ENCODE data around the gene GH2.
"Not testable (repeated sequence)": the region's sequence is repeated elsewhere in the genome, so short reads cannot be mapped to it uniquely, and the experiment has no call there.

GH2 gene

DNA sequence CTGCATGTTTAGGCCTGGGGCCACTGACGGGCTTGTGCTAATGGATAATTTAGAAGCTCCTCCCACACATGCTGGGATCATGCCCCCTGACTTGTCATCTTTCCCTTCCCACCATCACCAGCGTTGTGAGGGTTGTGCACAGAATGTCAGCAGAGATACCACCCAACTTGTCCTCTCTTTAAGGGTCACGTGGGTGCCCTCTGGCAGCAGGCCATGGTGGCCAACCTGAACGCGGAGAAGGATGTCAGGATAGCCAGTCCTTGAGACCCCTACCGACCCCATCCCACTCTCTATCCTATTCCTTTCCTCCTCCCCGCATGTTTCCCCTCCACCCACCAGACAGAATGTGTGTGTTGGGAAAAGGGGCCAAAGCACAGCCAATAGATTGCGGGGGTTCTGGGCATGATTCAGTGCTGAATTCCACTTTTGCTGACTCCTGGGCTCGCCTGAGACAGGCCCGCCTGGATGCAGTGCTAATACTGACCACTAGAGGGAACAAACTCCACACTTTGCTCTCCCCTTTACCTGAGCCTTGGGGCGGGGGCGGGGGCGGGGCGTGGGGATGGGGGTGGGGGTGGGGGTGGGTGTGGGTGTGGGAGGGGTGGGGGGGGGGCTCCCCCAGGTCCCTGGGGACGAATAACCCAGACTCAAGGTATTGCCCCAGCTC, at the start of gene GH2:
Gene GH2 (minus strand): TSS at position 10 of the 667 bp plus-strand sequence. CDS start 143 bp downstream, outside the sequence.
- FAIRE-seq (no peak), DNase-seq (ENCODE audit: extremely low spot score, insufficient read length, low read depth) (peak; percentile 45)

DNA sequence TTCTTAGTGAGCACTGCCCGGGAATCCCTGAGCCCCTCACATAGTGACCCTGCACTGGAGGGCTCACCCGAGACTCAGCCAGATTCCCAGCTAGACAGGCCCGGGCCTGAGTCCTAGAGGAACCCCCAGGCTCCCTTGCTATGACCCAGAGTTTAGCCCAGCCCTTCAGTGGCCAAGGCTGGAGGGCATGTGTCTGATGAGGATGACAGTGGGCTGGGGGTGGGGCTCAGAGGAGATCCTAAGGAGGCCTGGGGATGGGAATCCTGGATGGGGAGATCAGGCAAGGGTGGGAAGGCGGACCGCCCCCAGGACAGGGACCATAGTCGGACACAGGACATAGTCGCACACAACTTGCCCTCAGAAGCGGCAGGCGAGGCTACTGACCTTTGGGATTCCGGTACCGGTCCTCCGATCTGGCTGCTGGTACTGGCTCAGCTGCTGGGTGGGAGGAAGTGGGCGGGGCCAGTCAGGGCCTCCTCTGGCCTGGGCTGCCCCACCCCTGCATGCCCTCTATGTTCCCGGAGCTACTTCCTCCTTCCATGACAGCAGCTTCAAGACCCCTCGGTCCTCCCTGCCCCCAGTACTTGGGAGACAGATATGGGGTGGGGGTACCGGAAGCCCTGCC, 49.3 kb upstream of the GH2 start:
- DNase-seq (ENCODE audit: extremely low spot score, insufficient read length, low read depth) = no peak
- peak; percentile 83 for FAIRE-seq

DNA sequence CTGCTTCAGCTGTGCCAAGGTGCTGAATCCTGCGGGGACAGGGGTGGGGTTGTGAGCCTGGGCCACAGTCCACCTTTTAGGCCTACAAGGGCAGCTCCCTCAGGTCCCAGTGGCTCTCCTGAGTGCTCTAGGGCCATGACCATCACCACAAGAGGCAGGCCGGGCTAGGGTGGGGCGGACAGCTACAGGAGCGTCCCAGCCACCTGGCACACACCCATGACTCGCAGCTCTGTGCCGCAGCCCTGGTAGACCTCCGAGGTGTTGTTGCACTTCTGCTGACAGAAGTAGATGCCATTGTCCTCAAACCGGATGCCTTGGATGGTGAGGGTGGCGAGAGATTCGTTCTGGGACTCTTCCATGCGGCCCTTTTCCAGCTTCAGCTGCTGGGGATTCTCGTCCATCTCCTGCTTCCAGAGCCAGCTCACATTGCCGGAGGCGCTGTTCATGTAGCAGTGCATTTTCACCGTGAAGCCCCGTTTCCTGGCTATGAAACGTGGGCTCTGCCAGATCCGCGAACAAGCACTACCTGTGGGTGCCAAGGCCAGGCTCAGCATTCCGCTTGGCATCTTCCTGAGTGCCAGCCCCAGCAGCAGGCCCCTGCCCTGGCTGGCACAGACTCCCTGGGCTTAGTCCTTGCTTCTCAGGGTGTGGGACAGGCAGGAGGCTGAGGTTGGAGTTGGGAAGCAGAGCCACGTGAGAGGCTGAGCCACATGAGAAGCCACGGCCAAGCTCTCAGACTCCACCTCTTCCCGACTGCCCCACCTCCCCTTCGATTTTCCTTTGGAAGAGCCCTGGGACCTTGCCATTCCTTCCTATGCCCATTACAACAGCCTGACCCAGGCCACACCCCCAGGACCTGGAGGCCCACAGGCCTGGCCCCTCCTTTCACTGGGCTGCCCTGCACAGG, 48.4 kb upstream of the GH2 start:
- no peak for DNase-seq (ENCODE audit: extremely low spot score, insufficient read length, low read depth)
- FAIRE-seq = no peak

DNA sequence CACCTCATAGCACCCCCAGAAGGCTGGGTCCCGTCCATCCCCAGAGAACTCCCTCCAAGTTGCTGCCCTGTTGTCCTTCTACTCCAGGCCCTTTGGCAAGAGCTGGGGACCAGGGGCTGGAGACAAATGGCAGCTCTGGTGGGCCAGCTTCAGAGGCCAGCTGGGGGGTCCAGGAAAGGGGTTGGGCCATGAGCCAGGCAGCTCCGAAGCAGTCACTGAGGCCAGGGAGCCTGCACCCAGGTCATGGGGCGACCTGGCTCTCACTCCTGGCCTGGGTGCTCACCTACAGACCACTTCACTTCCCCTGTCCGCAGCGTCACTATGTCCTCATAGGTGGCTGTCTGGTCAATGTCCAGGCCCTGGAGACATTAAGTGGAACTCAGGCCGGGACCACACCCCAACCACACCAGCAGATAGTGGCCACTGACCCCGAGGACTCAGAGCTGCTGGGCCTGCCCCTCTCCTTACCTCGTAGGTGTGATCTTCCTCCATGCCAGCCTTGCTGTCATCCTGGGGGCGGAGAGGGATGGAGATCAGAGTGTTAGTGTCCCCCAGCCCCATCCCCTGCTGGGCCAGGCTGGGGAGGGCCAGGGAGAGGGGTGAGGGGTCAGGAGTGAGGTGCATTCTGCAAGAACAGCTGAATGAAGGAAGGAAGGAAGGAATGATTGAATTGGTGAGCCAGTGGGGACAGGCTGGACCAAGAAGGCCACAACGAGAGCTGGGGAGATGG, 47.4 kb upstream of the GH2 start:
- DNase-seq (ENCODE audit: extremely low spot score, insufficient read length, low read depth) = no peak
- FAIRE-seq = no peak

DNA sequence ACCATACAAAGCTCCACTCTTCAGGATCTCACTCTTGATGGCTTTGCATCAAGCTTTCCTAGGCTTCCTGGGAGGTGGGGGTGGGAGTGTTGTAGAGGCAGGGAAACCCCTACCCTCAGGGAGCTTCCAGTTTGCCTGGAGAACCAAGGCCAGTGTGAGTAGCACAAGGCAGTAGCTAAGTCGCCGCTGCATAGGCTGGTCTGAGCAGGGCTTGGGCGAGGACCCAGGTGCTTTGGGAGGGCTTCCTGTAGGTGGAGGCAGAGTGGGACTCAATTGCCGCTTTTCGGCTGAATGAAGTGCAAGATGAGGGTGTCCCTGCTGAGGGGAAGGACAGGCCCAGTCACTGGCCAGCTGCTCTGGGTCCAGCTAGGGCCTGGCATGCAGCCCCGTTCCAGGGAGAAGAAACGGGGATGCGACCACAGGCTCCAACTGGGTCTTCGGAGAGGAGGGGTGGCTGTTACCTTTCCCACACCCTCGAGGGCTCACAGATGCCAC, 46.5 kb upstream of the GH2 start:
- FAIRE-seq (no peak), DNase-seq (ENCODE audit: extremely low spot score, insufficient read length, low read depth) (no peak)

DNA sequence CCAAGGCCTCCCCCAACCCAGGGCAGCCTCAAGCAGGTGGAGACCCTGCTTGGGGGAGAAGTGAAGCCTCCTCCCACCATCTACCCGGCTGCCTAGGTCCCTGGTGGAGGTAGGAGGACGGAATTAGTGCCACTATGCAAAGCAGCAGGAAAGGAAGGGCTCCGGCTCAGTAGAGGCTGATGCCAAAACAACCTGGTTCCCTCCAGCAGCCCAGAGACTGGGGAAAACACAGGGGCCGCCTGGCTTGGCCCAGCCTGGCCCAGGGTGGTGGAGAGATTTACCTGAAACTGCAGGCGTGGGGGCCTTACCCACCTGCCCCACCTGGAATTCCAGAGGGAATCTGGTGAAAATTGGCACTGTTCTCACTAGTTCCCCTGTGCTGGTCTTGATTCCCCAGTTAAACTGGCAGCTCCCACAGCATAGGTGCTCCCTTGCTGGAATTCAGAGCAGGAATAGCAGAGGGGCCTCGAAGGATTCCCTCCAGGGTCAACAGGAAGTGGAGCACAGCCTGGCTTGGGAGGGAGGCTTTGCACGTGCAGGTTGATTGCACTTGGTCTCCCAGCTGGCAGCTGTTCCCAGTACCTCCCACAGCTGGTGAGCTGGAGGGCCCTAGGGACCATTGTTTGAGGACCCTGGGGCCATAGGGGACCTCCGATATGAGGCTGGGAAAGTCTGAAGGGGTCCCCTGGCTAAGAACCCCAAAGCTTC, 45.9 kb upstream of the GH2 start:
- FAIRE-seq (peak; percentile 60), DNase-seq (ENCODE audit: extremely low spot score, insufficient read length, low read depth) (no peak)

DNA sequence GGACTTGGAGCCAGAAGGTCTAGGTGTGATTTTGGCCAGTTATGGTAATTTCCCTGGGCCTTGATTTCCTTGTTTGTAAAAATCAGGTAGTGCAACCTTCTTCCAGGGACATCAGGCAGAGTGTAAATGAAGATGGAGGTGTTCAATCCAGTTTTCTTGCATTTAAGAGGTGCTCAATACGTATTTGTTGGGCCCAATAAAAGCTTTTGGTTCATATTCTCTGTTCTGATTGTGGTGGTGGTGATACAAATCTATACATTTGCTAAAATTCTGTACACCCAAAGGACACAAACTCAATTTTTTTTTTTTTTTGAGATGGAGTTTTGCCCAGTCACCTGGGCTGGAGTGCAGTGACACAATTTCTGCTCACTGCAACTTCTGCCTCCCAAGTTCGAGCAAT, 44.4 kb upstream of the GH2 start:
- no peak for DNase-seq (ENCODE audit: extremely low spot score, insufficient read length, low read depth)
- FAIRE-seq = no peak

DNA sequence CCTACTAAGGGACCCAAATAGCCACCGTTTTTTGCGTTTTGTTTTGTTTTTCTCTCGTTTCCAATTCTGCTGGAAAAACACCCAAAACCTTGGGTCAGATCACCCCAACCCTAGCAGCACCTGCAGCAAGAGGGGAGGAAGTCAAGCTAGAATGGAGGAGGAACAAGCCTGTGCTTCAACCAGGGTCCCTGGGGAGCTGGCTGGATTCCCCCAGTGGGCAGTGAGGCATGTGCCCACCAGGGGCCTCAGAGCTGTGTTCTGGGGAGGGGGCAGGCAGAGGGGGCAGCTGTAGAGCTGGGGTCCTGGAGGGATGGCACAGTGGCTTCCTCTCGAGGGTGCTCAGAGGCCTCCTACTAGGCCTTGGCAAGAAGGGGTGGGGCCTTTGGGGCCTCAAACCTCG, 43.9 kb upstream of the GH2 start:
- FAIRE-seq (no peak), DNase-seq (ENCODE audit: extremely low spot score, insufficient read length, low read depth) (no peak)

DNA sequence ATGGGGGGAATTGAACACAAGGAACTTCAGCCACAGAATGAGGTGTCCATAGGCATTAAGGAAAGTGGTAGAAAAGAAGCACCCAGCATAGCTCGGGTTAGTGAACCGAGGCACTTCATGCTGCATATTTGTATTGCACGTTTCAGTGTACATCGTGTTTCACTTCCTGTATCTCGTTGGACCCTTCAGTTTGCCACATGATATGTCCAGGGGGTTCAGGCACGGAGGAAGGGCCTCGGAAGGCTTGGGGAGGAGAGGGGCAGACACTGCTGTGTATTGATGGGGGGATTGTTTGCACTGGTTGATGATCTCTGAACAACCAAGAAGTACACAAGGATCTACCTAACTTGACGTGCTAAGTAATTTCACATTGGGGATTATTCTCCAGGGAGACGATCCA, 40.7 kb upstream of the GH2 start:
- FAIRE-seq = peak; percentile 74
- not testable (repeated sequence) for DNase-seq (ENCODE audit: extremely low spot score, insufficient read length, low read depth)

DNA sequence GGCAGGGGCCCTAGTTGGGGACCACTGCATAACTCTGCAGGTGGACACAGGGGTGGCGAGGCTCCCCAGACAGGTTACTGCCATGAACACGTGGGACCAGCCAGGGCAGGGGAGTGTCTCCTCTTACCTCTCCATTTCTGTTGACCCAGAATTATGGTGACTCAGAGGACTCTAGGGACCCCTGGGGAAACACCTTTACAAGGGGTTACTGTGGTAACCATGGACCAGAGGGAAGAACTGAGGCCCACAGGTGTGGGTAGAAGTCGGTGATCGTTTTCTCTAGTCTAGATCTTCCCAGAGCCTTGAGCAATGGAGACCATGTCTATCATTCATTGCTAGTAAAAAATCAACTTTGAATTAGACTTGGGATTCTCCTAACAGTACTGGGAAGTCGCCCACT, 39.0 kb upstream of the GH2 start:
- FAIRE-seq; DNase-seq (ENCODE audit: extremely low spot score, insufficient read length, low read depth): not testable (repeated sequence)

DNA sequence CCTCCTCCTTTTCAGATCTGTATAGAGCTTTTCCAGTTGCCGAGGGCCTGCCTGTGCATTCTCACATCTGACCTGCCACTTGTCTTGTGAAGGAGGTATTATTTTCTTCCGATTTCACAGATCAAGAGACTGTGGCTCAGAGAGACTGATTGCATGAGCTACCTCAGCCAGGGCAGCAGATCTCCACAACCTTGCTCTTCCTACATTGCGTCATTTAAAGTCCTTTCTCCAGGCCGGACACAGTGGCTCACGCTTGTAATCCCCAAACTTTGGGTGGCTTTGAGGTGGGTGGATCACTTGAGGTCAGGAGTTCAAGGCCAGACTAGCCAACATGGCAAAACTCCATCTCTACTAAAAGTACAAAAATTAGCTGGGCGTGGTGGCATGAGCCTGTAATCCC, 38.3 kb upstream of the GH2 start:
- not testable (repeated sequence) for DNase-seq (ENCODE audit: extremely low spot score, insufficient read length, low read depth); FAIRE-seq

DNA sequence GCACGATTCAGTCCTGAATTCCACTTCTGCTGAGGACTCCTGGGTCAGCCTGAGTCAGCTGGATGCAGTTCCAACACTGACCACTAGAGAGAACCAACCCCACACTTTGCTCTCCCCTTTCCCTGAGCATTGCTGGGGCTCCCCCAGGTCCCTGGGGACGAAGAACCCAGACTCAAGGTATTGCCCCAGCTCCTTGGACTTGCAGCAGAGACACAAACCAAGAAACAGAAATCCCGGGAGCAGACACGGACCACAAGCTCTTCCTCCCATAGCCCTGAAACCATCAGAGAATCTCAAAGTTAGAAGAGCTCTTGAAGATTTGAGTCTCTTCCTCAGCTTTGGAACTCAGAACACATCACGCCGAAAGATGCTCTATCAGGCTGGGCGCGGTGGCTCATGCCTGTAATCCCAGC, 37.6 kb upstream of the GH2 start:
- peak; percentile 71 for DNase-seq (ENCODE audit: extremely low spot score, insufficient read length, low read depth)
- FAIRE-seq = peak; percentile 75

DNA sequence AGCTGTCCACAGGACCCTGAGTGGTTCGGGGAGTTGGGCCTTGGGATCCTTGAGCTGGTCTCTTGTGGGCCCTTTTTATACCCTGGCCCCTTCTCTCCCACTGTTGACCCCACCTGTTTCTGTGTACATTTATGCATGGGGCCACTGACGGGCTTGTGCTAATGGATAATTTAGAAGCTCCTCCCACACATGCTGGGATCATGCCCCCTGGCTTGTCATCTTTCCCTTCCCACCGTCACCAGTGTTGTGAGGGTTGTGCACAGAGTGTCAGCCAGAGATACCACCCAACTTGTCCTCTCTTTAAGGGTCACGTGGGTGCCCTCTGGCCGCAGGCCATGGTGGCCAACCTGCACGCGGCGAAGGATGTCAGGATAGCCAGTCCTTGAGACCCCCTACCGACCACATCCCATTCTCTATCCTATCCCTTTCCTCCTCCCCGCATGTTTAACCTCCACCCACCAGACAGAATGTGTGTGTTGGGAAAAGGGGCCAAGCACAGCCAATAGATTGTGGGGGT, 37.1 kb upstream of the GH2 start, which contains the start of gene GH1:
Gene GH1 (minus strand): TSS at position 51 of the 517 bp plus-strand sequence. CDS start 63 bp downstream, outside the sequence.
- not testable (repeated sequence) for DNase-seq (ENCODE audit: extremely low spot score, insufficient read length, low read depth); FAIRE-seq

DNA sequence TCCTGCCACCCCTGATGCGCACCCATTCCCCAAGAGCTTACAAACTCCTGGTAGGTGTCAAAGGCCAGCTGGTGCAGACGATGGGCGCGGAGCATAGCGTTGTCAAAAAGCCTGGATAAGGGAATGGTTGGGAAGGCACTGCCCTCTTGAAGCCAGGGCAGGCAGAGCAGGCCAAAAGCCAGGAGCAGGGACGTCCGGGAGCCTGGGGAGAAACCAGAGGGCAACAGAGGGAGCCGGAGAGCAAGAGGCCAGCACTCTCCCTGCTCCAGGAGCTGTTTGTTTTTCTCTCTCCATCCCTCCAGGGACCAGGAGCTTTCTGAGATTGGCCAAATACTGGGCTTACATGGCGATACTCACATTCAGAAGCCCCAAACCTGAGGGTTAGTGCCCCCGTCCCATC, 36.6 kb upstream of the GH2 start:
- DNase-seq (ENCODE audit: extremely low spot score, insufficient read length, low read depth) (no peak), FAIRE-seq (no peak)

DNA sequence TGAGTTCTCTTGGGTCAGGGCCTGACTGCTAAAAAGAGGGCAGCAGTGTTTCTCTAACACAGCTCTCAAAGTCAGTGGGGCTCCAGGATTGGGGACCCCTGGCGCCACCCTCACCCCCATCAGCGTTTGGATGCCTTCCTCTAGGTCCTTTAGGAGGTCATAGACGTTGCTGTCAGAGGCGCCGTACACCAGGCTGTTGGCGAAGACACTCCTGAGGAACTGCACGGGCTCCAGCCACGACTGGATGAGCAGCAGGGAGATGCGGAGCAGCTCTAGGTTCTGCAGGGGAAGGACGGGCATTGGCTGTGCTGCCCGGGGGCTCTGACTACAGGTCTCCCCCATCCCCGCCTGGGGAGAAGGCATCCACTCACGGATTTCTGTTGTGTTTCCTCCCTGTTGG, 35.9 kb upstream of the GH2 start:
- FAIRE-seq = no peak
- DNase-seq (ENCODE audit: extremely low spot score, insufficient read length, low read depth) = no peak

DNA sequence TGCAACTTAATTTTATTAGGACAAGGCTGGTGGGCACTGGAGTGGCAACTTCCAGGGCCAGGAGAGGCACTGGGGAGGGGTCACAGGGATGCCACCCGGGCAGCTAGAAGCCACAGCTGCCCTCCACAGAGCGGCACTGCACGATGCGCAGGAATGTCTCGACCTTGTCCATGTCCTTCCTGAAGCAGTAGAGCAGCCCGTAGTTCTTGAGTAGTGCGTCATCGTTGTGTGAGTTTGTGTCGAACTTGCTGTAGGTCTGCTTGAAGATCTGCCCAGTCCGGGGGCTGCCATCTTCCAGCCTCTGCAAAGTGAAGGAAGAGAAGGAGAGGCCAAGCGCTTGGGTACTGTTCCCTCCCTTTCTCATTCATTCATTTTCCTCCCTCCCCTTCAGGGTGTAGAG, 35.5 kb upstream of the GH2 start:
- not testable (repeated sequence) for DNase-seq (ENCODE audit: extremely low spot score, insufficient read length, low read depth); FAIRE-seq

DNA sequence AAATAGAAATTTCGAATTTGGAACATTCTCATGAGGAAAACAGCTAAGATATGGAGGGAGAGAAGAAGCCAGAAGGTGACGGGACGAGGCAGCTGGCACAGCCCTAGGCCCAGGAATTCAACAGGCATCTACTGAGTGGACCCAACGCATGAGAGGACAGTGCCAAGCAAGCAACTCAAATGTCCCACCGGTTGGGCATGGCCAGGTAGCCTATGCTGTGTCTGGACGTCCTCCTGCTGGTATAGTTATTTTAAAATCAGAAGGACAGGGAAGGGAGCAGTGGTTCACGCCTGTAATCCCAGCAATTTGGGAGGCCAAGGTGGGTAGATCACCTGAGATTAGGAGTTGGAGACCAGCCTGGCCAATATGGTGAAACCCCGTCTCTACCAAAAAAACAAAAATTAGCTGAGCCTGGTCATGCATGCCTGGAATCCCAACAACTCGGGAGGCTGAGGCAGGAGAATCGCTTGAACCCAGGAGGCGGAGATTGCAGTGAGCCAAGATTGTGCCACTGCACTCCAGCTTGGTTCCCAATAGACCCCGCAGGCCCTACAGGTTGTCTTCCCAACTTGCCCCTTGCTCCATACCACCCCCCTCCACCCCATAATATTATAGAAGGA, 34.9 kb upstream of the GH2 start:
- FAIRE-seq (no peak), DNase-seq (ENCODE audit: extremely low spot score, insufficient read length, low read depth) (no peak)

DNA sequence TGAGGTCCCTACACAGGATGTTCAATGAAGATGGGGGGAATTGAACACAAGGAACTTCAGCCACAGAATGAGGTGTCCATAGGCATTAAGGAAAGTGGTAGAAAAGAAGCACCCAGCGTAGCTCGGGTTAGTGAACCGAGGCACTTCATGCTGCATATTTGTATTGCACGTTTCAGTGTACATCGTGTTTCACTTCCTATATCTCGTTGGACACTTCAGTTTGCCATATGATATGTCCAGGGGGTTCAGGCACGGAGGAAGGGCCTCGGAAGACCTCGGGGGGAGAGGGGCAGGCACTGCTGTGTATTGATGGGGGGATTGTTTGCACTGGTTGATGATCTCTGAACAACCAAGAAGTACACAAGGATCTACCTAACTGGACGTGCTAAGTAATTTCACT, 34.0 kb upstream of the GH2 start:
- not testable (repeated sequence) for DNase-seq (ENCODE audit: extremely low spot score, insufficient read length, low read depth)
- peak; percentile 79 for FAIRE-seq

DNA sequence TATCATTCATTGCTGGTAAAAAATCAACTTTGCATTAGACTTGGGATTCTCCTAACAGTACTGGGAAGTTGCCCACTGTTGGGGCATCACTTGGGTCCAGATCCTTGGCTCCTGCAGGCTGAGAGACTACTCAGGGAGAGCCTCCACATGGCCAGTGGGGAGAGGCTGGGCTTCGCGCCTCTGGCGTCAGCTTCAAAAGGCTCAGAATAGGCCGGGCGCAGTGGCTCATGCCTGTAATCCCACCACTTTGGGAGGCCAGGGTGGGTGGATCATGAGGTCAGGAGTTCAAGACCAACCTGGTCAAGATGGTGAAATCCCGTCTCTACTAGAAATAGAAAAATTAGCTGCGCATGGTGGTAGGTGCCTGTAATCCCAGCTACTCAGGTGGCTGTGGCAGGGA, 32.7 kb upstream of the GH2 start:
- FAIRE-seq (no peak), DNase-seq (ENCODE audit: extremely low spot score, insufficient read length, low read depth) (no peak)
